Ishikawa (cell line): ENCODE results near the gene TPCN1.

Experiments
- CEBPB ChIP-seq: IDR thresholded peaks from 2 replicates; pipeline ENCODE4 v1.6.1; 2012
- CREB1 ChIP-seq: IDR thresholded peaks from 2 replicates; pipeline ENCODE4 v1.6.1; 2012; ENCODE audit warnings: low read depth
- EGR1 ChIP-seq: IDR thresholded peaks from 2 replicates; pipeline ENCODE4 v1.6.1; 2012
- EP300 ChIP-seq: IDR thresholded peaks from 2 replicates; pipeline ENCODE4 v1.6.1; 2012; ENCODE audit warnings: borderline replicate concordance
- FOXM1 ChIP-seq: IDR thresholded peaks from 2 replicates; pipeline ENCODE4 v1.6.1; 2012; ENCODE audit warnings: low read depth, borderline replicate concordance
- RAD21 ChIP-seq: IDR thresholded peaks from 2 replicates; pipeline ENCODE4 v1.6.1; 2012; ENCODE audit warnings: low read depth
- TAF1 ChIP-seq: IDR thresholded peaks from 2 replicates; pipeline ENCODE4 v1.6.1; 2012; ENCODE audit warnings: low read depth, mild to moderate bottlenecking
- TCF12 ChIP-seq: IDR thresholded peaks from 2 replicates; pipeline ENCODE4 v1.6.1; 2012; ENCODE audit warnings: low read depth
- TEAD4 ChIP-seq: IDR thresholded peaks from 2 replicates; pipeline ENCODE4 v1.6.1; 2012
- YY1 ChIP-seq: IDR thresholded peaks from 2 replicates; pipeline ENCODE4 v1.6.1; 2012; ENCODE audit warnings: low read depth
- ZBTB7A ChIP-seq: IDR thresholded peaks from 2 replicates; pipeline ENCODE4 v1.6.1; 2012; ENCODE audit warnings: low read depth
- TF ChIP-seq, protein P1 (sequence below): IDR thresholded peaks from 2 replicates; pipeline ENCODE4 v1.6.1; 2012
- TF ChIP-seq, protein P2 (sequence below): IDR thresholded peaks from 2 replicates; pipeline ENCODE4 v1.6.1; 2012
- TF ChIP-seq, protein P3 (sequence below): IDR thresholded peaks from 2 replicates; pipeline ENCODE4 v1.6.1; 2012; ENCODE audit warnings: low read depth, mild to moderate bottlenecking

TPCN1 gene

DNA sequence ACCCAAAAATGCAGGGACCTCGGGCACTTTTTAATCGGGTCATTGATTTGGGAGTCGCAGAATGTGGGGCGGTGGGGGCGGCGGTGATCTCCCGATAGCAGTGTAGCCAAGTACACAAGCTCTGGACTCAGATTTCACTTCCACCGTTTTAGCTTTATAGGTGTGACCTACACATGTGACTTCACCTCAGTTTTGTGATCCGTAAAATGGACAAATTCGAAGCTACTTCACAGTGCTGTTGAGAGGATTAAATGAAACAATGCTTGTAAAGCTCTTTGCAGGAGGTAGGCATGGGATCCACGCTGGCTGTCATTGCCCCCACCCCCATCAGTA lies 35.3 kb upstream of the TPCN1 start:
- TF ChIP-seq, protein P1, sequence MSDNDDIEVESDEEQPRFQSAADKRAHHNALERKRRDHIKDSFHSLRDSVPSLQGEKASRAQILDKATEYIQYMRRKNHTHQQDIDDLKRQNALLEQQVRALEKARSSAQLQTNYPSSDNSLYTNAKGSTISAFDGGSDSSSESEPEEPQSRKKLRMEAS: peak; percentile 46; the same call in 1 of the 2 replicates
- TF ChIP-seq, protein P2, sequence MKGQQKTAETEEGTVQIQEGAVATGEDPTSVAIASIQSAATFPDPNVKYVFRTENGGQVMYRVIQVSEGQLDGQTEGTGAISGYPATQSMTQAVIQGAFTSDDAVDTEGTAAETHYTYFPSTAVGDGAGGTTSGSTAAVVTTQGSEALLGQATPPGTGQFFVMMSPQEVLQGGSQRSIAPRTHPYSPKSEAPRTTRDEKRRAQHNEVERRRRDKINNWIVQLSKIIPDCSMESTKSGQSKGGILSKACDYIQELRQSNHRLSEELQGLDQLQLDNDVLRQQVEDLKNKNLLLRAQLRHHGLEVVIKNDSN: peak; percentile 59
- no peak for TF ChIP-seq EGR1

DNA sequence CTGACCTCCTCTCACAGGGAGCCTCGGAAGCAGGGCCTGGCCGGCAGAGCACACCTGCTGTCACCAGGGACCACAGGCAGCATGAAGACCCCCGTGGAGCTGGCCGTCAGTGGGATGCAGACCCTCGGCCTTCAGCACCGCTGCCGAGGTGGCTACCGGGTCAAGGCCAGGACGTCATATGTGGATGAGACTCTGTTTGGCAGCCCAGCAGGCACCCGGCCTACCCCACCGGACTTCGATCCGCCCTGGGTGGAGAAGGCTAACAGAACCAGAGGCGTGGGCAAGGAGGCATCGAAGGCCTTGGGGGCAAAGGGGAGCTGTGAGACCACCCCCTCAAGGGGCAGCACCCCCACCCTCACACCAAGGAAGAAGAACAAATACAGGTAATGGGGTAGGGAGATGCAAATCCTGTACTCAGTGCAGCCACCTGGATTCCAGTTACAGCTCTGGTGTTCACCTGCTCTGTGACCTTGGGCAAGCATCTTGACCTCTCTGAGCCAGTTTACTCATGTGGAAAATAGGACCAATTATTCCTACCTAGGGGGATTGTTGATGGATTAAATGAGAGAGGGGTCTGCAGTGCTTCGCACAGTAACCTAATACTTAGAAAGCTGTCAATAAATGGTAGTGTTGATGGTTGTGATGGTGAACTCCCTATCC lies 34.5 kb upstream of the TPCN1 start:
- TF ChIP-seq TAF1 (no peak), ZBTB7A (no peak), RAD21 (no peak), EP300 (no peak), TCF12 (no peak), CEBPB (no peak), CREB1 (no peak)
- TF ChIP-seq, protein P3, sequence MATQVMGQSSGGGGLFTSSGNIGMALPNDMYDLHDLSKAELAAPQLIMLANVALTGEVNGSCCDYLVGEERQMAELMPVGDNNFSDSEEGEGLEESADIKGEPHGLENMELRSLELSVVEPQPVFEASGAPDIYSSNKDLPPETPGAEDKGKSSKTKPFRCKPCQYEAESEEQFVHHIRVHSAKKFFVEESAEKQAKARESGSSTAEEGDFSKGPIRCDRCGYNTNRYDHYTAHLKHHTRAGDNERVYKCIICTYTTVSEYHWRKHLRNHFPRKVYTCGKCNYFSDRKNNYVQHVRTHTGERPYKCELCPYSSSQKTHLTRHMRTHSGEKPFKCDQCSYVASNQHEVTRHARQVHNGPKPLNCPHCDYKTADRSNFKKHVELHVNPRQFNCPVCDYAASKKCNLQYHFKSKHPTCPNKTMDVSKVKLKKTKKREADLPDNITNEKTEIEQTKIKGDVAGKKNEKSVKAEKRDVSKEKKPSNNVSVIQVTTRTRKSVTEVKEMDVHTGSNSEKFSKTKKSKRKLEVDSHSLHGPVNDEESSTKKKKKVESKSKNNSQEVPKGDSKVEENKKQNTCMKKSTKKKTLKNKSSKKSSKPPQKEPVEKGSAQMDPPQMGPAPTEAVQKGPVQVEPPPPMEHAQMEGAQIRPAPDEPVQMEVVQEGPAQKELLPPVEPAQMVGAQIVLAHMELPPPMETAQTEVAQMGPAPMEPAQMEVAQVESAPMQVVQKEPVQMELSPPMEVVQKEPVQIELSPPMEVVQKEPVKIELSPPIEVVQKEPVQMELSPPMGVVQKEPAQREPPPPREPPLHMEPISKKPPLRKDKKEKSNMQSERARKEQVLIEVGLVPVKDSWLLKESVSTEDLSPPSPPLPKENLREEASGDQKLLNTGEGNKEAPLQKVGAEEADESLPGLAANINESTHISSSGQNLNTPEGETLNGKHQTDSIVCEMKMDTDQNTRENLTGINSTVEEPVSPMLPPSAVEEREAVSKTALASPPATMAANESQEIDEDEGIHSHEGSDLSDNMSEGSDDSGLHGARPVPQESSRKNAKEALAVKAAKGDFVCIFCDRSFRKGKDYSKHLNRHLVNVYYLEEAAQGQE: no peak
- TF ChIP-seq, protein P1: no peak
- TF ChIP-seq, protein P2: no peak

DNA sequence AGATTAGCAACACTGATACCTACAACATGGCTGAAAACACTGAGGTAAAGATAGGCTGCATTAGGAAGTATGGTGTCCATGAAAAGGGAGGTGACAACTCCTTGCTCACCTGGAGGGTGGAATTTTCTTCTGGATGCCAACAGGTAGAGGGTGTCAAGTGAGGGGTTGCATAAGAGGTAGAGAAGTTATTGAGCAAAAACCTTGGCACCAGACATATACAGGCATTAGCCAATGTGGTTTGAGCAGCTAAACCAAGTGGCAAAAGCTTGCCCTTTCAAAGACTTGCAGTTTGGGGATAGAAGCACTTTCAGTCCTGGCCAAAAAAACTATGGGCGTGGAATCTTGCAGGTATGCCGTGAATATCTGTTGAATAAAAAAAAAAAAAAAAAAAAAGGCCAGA lies 31.9 kb upstream of the TPCN1 start:
- TF ChIP-seq FOXM1 (no peak), TAF1 (no peak), EGR1 (no peak), EP300 (no peak), TEAD4 (no peak), YY1 (no peak), CEBPB (no peak), ZBTB7A (no peak)

DNA sequence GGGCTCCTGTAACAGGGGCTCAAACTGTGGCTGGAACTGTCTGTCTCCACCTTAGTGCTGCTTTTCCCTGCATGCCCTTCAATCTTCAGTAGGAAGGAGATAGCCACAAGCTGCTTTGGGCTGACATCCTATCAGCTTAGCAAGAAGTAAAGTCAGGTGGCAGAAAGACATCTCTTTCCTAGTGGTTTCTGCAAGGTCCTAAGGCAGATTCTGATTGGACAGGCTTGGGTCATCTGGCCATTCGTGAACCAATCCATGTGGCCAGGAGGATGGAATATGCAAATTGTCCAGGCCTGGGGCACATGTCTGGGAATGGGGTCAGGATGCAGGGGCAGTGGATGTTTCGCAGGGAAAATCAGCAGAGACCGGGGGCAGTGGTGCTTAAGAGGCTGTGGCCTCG lies 30.5 kb upstream of the TPCN1 start:
- TF ChIP-seq YY1: no peak
- TF ChIP-seq, protein P2: peak; percentile 91

DNA sequence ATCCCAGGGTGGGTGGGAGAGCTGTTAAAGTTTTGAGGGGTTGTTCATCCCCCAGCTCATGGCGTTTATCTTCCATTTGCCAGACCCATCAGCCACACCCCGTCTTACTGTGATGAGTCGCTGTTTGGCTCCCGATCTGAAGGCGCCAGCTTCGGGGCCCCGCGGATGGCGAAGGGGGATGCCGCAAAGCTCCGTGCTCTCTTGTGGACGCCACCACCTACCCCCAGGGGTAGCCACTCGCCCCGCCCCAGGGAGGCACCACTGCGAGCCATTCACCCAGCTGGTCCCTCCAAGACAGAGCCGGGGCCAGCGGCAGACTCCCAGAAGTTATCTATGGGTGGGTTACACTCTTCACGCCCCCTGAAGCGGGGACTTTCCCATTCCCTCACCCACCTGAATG lies 30.0 kb upstream of the TPCN1 start:
- TF ChIP-seq, protein P3: no peak
- TF ChIP-seq RAD21 (no peak), CEBPB (no peak), CREB1 (no peak), ZBTB7A (no peak), EGR1 (no peak), EP300 (no peak), YY1 (no peak)
- TF ChIP-seq, protein P2: no peak
- TF ChIP-seq, protein P1: no peak

DNA sequence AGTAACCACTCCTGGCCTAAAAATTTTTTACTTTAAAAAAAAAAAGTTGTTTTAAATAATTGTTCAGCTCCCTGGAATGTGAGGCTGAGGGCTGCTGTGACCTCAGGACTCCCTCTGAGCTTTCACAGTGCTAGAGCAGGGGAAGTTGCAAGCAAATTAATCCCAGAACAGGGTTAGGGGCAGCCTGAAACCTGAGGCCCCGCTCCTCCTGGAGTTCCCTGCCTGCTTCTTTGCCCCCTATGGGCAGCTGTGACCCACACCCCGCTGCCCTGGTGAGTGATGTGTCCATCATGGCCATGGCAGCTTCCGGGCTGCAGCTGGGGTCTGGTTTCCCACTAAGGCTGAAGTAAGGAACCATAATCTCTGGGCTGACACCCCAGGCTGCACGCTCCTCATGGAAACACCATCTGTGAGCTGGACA lies 26.3 kb upstream of the TPCN1 start:
- TF ChIP-seq TEAD4: no peak
- no peak for TF ChIP-seq CEBPB
- TF ChIP-seq, protein P2: no peak
- no peak for TF ChIP-seq TAF1
- no peak for TF ChIP-seq RAD21
- TF ChIP-seq EGR1: no peak
